NCI-H345 treated with DMSO at 0.1 percent for 48 hours (cell line): ENCODE data around the gene DICER1.
A peak's percentile ranks its signal among the peaks of the same experiment; 100 is the strongest.
"Not testable (repeated sequence)": the region's sequence is repeated elsewhere in the genome, so short reads cannot be mapped to it uniquely, and the experiment has no call there.

Experiments used
- DNase-seq: peaks from one replicate; lab custom pipeline; 2025; ENCODE audit not compliant: unreplicated experiment; lab: John Stamatoyannopoulos, UW

The DICER1 gene

GRCh38 chr14:95188380-95188779 lies 31.1 kb upstream of the DICER1 start:
- DNase-seq, result no peak

GRCh38 chr14:95185767-95186392 lies 28.6 kb upstream of the DICER1 start:
- no peak for DNase-seq

- no peak for DNase-seq
Measured at GRCh38 chr14:95185033-95185766, 27.9 kb upstream of the DICER1 start.

- no peak for DNase-seq
Measured at GRCh38 chr14:95184413-95184790, 27.1 kb upstream of the DICER1 start.

- DNase-seq, result no peak
Measured at GRCh38 chr14:95183532-95184412, 26.4 kb upstream of the DICER1 start.

- DNase-seq, result no peak
Measured at GRCh38 chr14:95183082-95183481, 25.8 kb upstream of the DICER1 start.

- no peak for DNase-seq
Measured at GRCh38 chr14:95182379-95182778, 25.1 kb upstream of the DICER1 start.

GRCh38 chr14:95180966-95181741 lies 23.8 kb upstream of the DICER1 start:
- DNase-seq, result no peak

- DNase-seq, result not testable (repeated sequence)
Measured at GRCh38 chr14:95175670-95176069, 18.3 kb upstream of the DICER1 start.

GRCh38 chr14:95174184-95174792 lies 17.0 kb upstream of the DICER1 start:
- DNase-seq, result no peak

GRCh38 chr14:95173518-95173917 lies 16.2 kb upstream of the DICER1 start:
- DNase-seq, result no peak

- DNase-seq, result no peak
Measured at GRCh38 chr14:95167177-95167576, 9.8 kb upstream of the DICER1 start.

- DNase-seq, result no peak
Measured at GRCh38 chr14:95165517-95165916, 8.2 kb upstream of the DICER1 start.

GRCh38 chr14:95164506-95164905 lies 7.2 kb upstream of the DICER1 start:
- no peak for DNase-seq

GRCh38 chr14:95163666-95164065 lies 6.3 kb upstream of the DICER1 start:
- DNase-seq, result no peak

- DNase-seq, result no peak
Measured at GRCh38 chr14:95163132-95163531, 5.8 kb upstream of the DICER1 start.

- DNase-seq, result peak; percentile 20
Measured at GRCh38 chr14:95162641-95163040, 5.3 kb upstream of the DICER1 start.

- no peak for DNase-seq
Measured at GRCh38 chr14:95157048-95157326, 342 bp downstream of the DICER1 start.

- DNase-seq, result no peak
Measured at GRCh38 chr14:95156161-95157047, 925 bp downstream of the DICER1 start.

- DNase-seq, result no peak
Measured at GRCh38 chr14:95155045-95155444, 2.3 kb downstream of the DICER1 start.
